Neural progenitor cell (in vitro differentiated cells): ENCODE results near the gene SPNS3. TPM values are rescaled to one million over a fixed set of nuclear protein-coding genes. Genes with fewer than 3 reads are reported as not detected.

Experiments
- DNase-seq: peaks from one replicate; pipeline ENCODE4 v3.0.0-alpha.2; 2016; ENCODE audit warnings: low spot score
- H2AFZ ChIP-seq: fragments of 200-600 bp; sonication (generic); replicated peaks from 2 replicates; pipeline ENCODE4 v1.6.1; 2016; ENCODE audit warnings: antibody characterized with exemption
- H3F3A ChIP-seq: fragments of 200-600 bp; sonication (generic); 2 replicates; pipeline ENCODE4 v1.6.1; 2016; ENCODE audit warnings: antibody characterized with exemption, low read depth
- H3K27ac ChIP-seq: fragments of 200-600 bp; sonication (generic); 2 replicates; pipeline ENCODE4 v1.5.1; 2016; ENCODE audit warnings: mild to moderate bottlenecking
- H3K27me3 ChIP-seq: fragments of 200-600 bp; sonication (generic); 2 replicates; pipeline ENCODE4 v1.6.1; 2016; ENCODE audit warnings: mild to moderate bottlenecking, moderate library complexity
- H3K36me3 ChIP-seq: fragments of 200-600 bp; sonication (generic); 2 replicates; pipeline ENCODE4 v1.5.1; 2016
- H3K4me1 ChIP-seq: fragments of 200-600 bp; sonication (generic); 2 replicates; pipeline ENCODE4 v1.6.1; 2016; ENCODE audit warnings: mixed run types
- H3K4me2 ChIP-seq: fragments of 200-600 bp; sonication (generic); 2 replicates; pipeline ENCODE4 v1.6.1; 2016
- H3K4me3 ChIP-seq: fragments of 200-600 bp; sonication (generic); 2 replicates; pipeline ENCODE4 v1.5.1; 2016
- H3K79me2 ChIP-seq: fragments of 200-600 bp; sonication (generic); 2 replicates; pipeline ENCODE4 v1.6.1; 2016; ENCODE audit warnings: low read depth
- H3K9ac ChIP-seq: fragments of 200-600 bp; sonication (generic); 2 replicates; pipeline ENCODE4 v1.6.1; 2016
- H3K9me3 ChIP-seq: fragments of 200-600 bp; sonication (generic); 2 replicates; pipeline ENCODE4 v1.5.1; 2016; ENCODE audit warnings: low read depth
- H4K20me1 ChIP-seq: fragments of 200-600 bp; sonication (generic); 2 replicates; pipeline ENCODE4 v1.6.1; 2016; ENCODE audit warnings: low read depth
- H3K27ac Mint-ChIP-seq: 3 replicates; pipeline ENCODE4 v1.8.0; 2021; ENCODE audit warnings: mixed read lengths
- H3K27me3 Mint-ChIP-seq: 2 replicates; pipeline ENCODE4 v1.8.0; 2022; ENCODE audit warnings: low read depth, mild to moderate bottlenecking, inconsistent platforms, moderate library complexity, mixed read lengths; ENCODE audit not compliant: insufficient read depth
- H3K36me3 Mint-ChIP-seq: 3 replicates; pipeline ENCODE4 v1.8.0; 2021; ENCODE audit warnings: mixed read lengths
- H3K4me1 Mint-ChIP-seq: 3 replicates; pipeline ENCODE4 v1.8.0; 2021; ENCODE audit warnings: mixed read lengths
- H3K4me3 Mint-ChIP-seq: 3 replicates; pipeline ENCODE4 v1.8.0; 2021; ENCODE audit warnings: mild to moderate bottlenecking, moderate library complexity, mixed read lengths
- H3K9me3 Mint-ChIP-seq: 3 replicates; pipeline ENCODE4 v1.8.0; 2020; ENCODE audit warnings: mixed read lengths
- CTCF ChIP-seq: fragments of 200-600 bp; sonication (generic); IDR thresholded peaks from 2 replicates; pipeline ENCODE4 v1.5.1; 2017; ENCODE audit warnings: antibody characterized with exemption, mild to moderate bottlenecking
- EZH2 ChIP-seq: fragments of 200-600 bp; sonication (generic); IDR thresholded peaks from 2 replicates; pipeline ENCODE4 v1.6.1; 2017; ENCODE audit warnings: antibody characterized with exemption, mild to moderate bottlenecking, moderate library complexity
- EZH2phosphoT487 ChIP-seq: fragments of 200-600 bp; sonication (generic); IDR thresholded peaks from 2 replicates; pipeline ENCODE4 v1.6.1; 2017; ENCODE audit warnings: antibody characterized with exemption
- total RNA-seq: library from RNA; depleted of rRNA; stranded (reverse); fragments of >200 nt; gene quantifications from 2 replicates; pipeline ENCODE4 v1.2.3, GENCODE V29; 2015; ENCODE audit warnings: low replicate concordance

SPNS3 gene
- total RNA-seq, 1 donor from 2014 or later, result not detected

- peaks cover 5% of the 10 kb centered on the region for H3K9me3 Mint-ChIP-seq
- DNase-seq, result no peak
- TF ChIP-seq EZH2 (no peak), CTCF (no peak), EZH2phosphoT487 (no peak)
- Histone ChIP-seq H4K20me1 (no peaks in the 10 kb centered on the region), H3K4me3 (no peak overlapping the region), H3F3A (no peaks in the 10 kb centered on the region), H3K4me2 (no peak overlapping the region), H2AFZ (no peak overlapping the region), H3K9me3 (no peaks in the 10 kb centered on the region), H3K4me1 (no peaks in the 10 kb centered on the region), H3K36me3 (no peaks in the 10 kb centered on the region), H3K9ac (no peak overlapping the region), H3K79me2 (no peaks in the 10 kb centered on the region), H3K27ac (no peak overlapping the region), H3K27me3 (no peaks in the 10 kb centered on the region)
- no peak overlapping the region for H3K27ac Mint-ChIP-seq
- peaks cover 5% of the 10 kb centered on the region for H3K27me3 Mint-ChIP-seq
- H3K4me1 Mint-ChIP-seq, result peaks cover 4% of the 10 kb centered on the region
- no peak overlapping the region for H3K4me3 Mint-ChIP-seq
- no peaks in the 10 kb centered on the region for H3K36me3 Mint-ChIP-seq
Measured at GRCh38 chr17:4463818-4464476, 30.2 kb downstream of the SPNS3 start.

- Histone ChIP-seq H3K36me3 (no peaks in the 10 kb centered on the region), H3K9me3 (no peaks in the 10 kb centered on the region), H2AFZ (no peak overlapping the region), H3K4me1 (no peaks in the 10 kb centered on the region), H3K79me2 (no peaks in the 10 kb centered on the region), H3K4me2 (no peak overlapping the region), H3F3A (no peaks in the 10 kb centered on the region), H3K27ac (no peak overlapping the region), H3K9ac (no peak overlapping the region), H4K20me1 (no peaks in the 10 kb centered on the region), H3K27me3 (no peaks in the 10 kb centered on the region), H3K4me3 (no peak overlapping the region)
- Mint-ChIP-seq H3K4me1 (peaks cover 4% of the 10 kb centered on the region), H3K27ac (no peak overlapping the region), H3K4me3 (no peak overlapping the region), H3K27me3 (peaks cover 2% of the 10 kb centered on the region), H3K36me3 (no peaks in the 10 kb centered on the region), H3K9me3 (peaks cover 3% of the 10 kb centered on the region)
- no peak for DNase-seq
- no peak for TF ChIP-seq EZH2
- TF ChIP-seq CTCF, result no peak
- no peak for TF ChIP-seq EZH2phosphoT487
Measured at GRCh38 chr17:4465786-4466185, 32.0 kb downstream of the SPNS3 start.

GRCh38 chr17:4467287-4467686 lies 33.5 kb downstream of the SPNS3 start:
- H3K27me3 Mint-ChIP-seq, result peaks cover 4% of the 10 kb centered on the region
- H3K9me3 Mint-ChIP-seq, result peaks cover 3% of the 10 kb centered on the region
- Histone ChIP-seq H3K9me3 (no peaks in the 10 kb centered on the region), H3K27me3 (no peaks in the 10 kb centered on the region), H3F3A (peaks cover 2% of the 10 kb centered on the region), H3K79me2 (no peaks in the 10 kb centered on the region), H2AFZ (no peak overlapping the region), H4K20me1 (no peaks in the 10 kb centered on the region), H3K27ac (no peak overlapping the region), H3K4me1 (peaks cover 3% of the 10 kb centered on the region), H3K9ac (no peak overlapping the region), H3K4me3 (no peak overlapping the region), H3K4me2 (no peak overlapping the region), H3K36me3 (no peaks in the 10 kb centered on the region)
- H3K27ac Mint-ChIP-seq, result no peak overlapping the region
- TF ChIP-seq EZH2, result no peak
- TF ChIP-seq EZH2phosphoT487, result no peak
- no peak for TF ChIP-seq CTCF
- peaks cover 4% of the 10 kb centered on the region for H3K4me1 Mint-ChIP-seq
- no peak overlapping the region for H3K4me3 Mint-ChIP-seq
- no peaks in the 10 kb centered on the region for H3K36me3 Mint-ChIP-seq
- DNase-seq, result peak; percentile 1
